ENCODE data around the gene KCTD2. TPM values are rescaled to one million over a fixed set of nuclear protein-coding genes. Genes with fewer than 3 reads are reported as not detected.
A peak's percentile ranks its signal among the peaks of the same experiment; 100 is the strongest.

KCTD2 gene
- total and polyA plus RNA-seq, 4 donors: 15.1 to 22.3 (median 19.4) TPM

- no peaks in the 10 kb centered on the region for H3K27me3 ChIP-seq (ENCODE audit: control insufficient read depth in 3 of 3, insufficient read depth in 3 of 3, low read length in 2 of 3)
- H3K9ac ChIP-seq (ENCODE audit: insufficient read depth in 1 of 2, low read length in 2 of 2): peak overlapping the region in 1 of 2 donors; percentile 38
- H3K4me3 ChIP-seq: no peak overlapping the region
- peaks cover 0 to 30% (median 4%) of the 10 kb centered on the region in 5 donors for H3K4me1 ChIP-seq (ENCODE audit: control insufficient read depth in 5 of 5, insufficient read depth in 5 of 5, low read length in 5 of 5)
- TF ChIP-seq, protein P1, sequence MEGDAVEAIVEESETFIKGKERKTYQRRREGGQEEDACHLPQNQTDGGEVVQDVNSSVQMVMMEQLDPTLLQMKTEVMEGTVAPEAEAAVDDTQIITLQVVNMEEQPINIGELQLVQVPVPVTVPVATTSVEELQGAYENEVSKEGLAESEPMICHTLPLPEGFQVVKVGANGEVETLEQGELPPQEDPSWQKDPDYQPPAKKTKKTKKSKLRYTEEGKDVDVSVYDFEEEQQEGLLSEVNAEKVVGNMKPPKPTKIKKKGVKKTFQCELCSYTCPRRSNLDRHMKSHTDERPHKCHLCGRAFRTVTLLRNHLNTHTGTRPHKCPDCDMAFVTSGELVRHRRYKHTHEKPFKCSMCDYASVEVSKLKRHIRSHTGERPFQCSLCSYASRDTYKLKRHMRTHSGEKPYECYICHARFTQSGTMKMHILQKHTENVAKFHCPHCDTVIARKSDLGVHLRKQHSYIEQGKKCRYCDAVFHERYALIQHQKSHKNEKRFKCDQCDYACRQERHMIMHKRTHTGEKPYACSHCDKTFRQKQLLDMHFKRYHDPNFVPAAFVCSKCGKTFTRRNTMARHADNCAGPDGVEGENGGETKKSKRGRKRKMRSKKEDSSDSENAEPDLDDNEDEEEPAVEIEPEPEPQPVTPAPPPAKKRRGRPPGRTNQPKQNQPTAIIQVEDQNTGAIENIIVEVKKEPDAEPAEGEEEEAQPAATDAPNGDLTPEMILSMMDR (IDR thresholded peaks at IDR 0.05; ENCODE audit: control extremely low read depth, extremely low read depth): no peak
- H3K9me3 ChIP-seq (ENCODE audit: control insufficient read depth in 4 of 4, insufficient read depth in 3 of 4, low read length in 3 of 4): no peaks in the 10 kb centered on the region
- 59 to 62% methylated on average over 14 of the region's 14 CpGs for WGBS, 2 donors
- ATAC-seq (ENCODE audit: insufficient read depth, low FRiP score) (no peak), DNase-seq (peak; percentile 63 to 74 (median 70))
- H3K36me3 ChIP-seq (ENCODE audit: control insufficient read depth in 4 of 4, insufficient read depth in 4 of 4, low read length in 4 of 4): no peaks in the 10 kb centered on the region
- H3K27ac ChIP-seq (ENCODE audit: low read depth in 1 of 2, low read length in 1 of 2): peak overlapping the region in 1 of 2 donors; percentile 72
These were observed 37.1 kb downstream of the KCTD2 start for GRCh38 chr17:75084039-75084660.

GRCh38 chr17:75086496-75087181 lies 39.6 kb downstream of the KCTD2 start:
- WGBS, 2 donors: 62 to 83% methylated on average over 15 of the region's 15 CpGs
- Histone ChIP-seq H3K36me3 (ENCODE audit: control insufficient read depth in 4 of 4, insufficient read depth in 4 of 4, low read length in 4 of 4) (no peaks in the 10 kb centered on the region), H3K4me1 (ENCODE audit: control insufficient read depth in 5 of 5, insufficient read depth in 5 of 5, low read length in 5 of 5) (peaks cover 0 to 42% (median 12%) of the 10 kb centered on the region in 5 donors), H3K27me3 (ENCODE audit: control insufficient read depth in 3 of 3, insufficient read depth in 3 of 3, low read length in 2 of 3) (no peaks in the 10 kb centered on the region), H3K27ac (ENCODE audit: low read depth in 1 of 2, low read length in 1 of 2) (peak overlapping the region in 1 of 2 donors; percentile 99), H3K9me3 (ENCODE audit: control insufficient read depth in 4 of 4, insufficient read depth in 3 of 4, low read length in 3 of 4) (no peaks in the 10 kb centered on the region), H3K9ac (ENCODE audit: insufficient read depth in 1 of 2, low read length in 2 of 2) (no peak overlapping the region), H3K4me3 (no peak overlapping the region)
- DNase-seq (no peak), ATAC-seq (ENCODE audit: insufficient read depth, low FRiP score) (no peak)
- TF ChIP-seq, protein P1 (IDR thresholded peaks at IDR 0.05; ENCODE audit: control extremely low read depth, extremely low read depth): no peak

- TF ChIP-seq, protein P1 (IDR thresholded peaks at IDR 0.05; ENCODE audit: control extremely low read depth, extremely low read depth): no peak
- Histone ChIP-seq H3K36me3 (ENCODE audit: control insufficient read depth in 4 of 4, insufficient read depth in 4 of 4, low read length in 4 of 4) (no peaks in the 10 kb centered on the region), H3K9ac (ENCODE audit: insufficient read depth in 1 of 2, low read length in 2 of 2) (peak overlapping the region; percentile 34 to 56), H3K4me1 (ENCODE audit: control insufficient read depth in 5 of 5, insufficient read depth in 5 of 5, low read length in 5 of 5) (peaks cover 0 to 47% (median 15%) of the 10 kb centered on the region in 5 donors), H3K4me3 (peak overlapping the region; percentile 23), H3K27me3 (ENCODE audit: control insufficient read depth in 3 of 3, insufficient read depth in 3 of 3, low read length in 2 of 3) (no peaks in the 10 kb centered on the region), H3K27ac (ENCODE audit: low read depth in 1 of 2, low read length in 1 of 2) (peak overlapping the region; percentile 92 to 99), H3K9me3 (ENCODE audit: control insufficient read depth in 4 of 4, insufficient read depth in 3 of 4, low read length in 3 of 4) (no peaks in the 10 kb centered on the region)
- 46 to 67% methylated on average over 12 of the region's 12 CpGs for WGBS, 2 donors
- no peak for DNase-seq
- ATAC-seq (ENCODE audit: insufficient read depth, low FRiP score): no peak
These were observed 40.1 kb downstream of the KCTD2 start for GRCh38 chr17:75087182-75087557.

Data from lung (tissue), 12 donors.